Thymus (tissue), 11 donors: ENCODE results near the gene TBL1XR1. TPM values are rescaled to one million over a fixed set of nuclear protein-coding genes. Genes with fewer than 3 reads are reported as not detected.

Experiments
- DNase-seq, 9 donors: peaks; one replicate each; pipeline ENCODE4 v3.0.0-alpha.2; 2013; ENCODE audit warnings: low spot score in 9 of 9, low read depth in 6 of 9, missing footprints in 1 of 9
- H3K27ac ChIP-seq, 2 donors: one replicate each; pipeline ENCODE4 v1.5.1; 2013; ENCODE audit warnings: control low read depth in 1 of 2, low read depth in 1 of 2, low read length in 1 of 2, mild to moderate bottlenecking in 1 of 2, moderate library complexity in 1 of 2
- H3K27me3 ChIP-seq, 2 donors: one replicate each; pipeline ENCODE4 v1.5.1; 2013; ENCODE audit warnings: low read length in 1 of 2; ENCODE audit not compliant: control insufficient read depth in 2 of 2, insufficient read depth in 1 of 2
- H3K36me3 ChIP-seq, 2 donors: one replicate each; pipeline ENCODE4 v1.5.1; 2013; ENCODE audit warnings: low read length in 1 of 2, mild to moderate bottlenecking in 1 of 2, moderate library complexity in 1 of 2; ENCODE audit not compliant: control insufficient read depth in 2 of 2, insufficient read depth in 2 of 2
- H3K4me1 ChIP-seq, 2 donors: one replicate each; pipeline ENCODE4 v1.5.1; 2013; ENCODE audit warnings: low read length in 2 of 2; ENCODE audit not compliant: control insufficient read depth in 2 of 2, insufficient read depth in 2 of 2
- H3K4me3 ChIP-seq, 2 donors: one replicate each; pipeline ENCODE4 v1.5.1; 2013; ENCODE audit warnings: low read length in 2 of 2, control low read depth in 1 of 2, mild to moderate bottlenecking in 1 of 2
- H3K9me3 ChIP-seq, 2 donors: one replicate each; pipeline ENCODE4 v1.5.1; 2013; ENCODE audit warnings: low read length in 1 of 2, mild to moderate bottlenecking in 1 of 2; ENCODE audit not compliant: control insufficient read depth in 2 of 2, insufficient read depth in 1 of 2
- WGBS: extraction: QIAGEN DNeasy Blood & Tissue Kit; methylation state at CpG from one replicate; pipeline ENCODE4 v1.1.7; 2013; 5-methylcytosine and 5-hydroxymethylcytosine counted together
- polyA plus RNA-seq: library from polyadenylated mRNA; stranded (reverse); fragments of 200-250 nt; gene quantifications from one replicate; pipeline ENCODE4 v1.2.3, GENCODE V29; 2013
- total RNA-seq: library from RNA; stranded (reverse); fragments of 120-200 nt; gene quantifications from one replicate; pipeline ENCODE4 v1.2.4, GENCODE V29; 2013
- donor health status: healthy.

The TBL1XR1 gene
- total and polyA plus RNA-seq, 2 donors, result 66.5 to 130 TPM

DNA sequence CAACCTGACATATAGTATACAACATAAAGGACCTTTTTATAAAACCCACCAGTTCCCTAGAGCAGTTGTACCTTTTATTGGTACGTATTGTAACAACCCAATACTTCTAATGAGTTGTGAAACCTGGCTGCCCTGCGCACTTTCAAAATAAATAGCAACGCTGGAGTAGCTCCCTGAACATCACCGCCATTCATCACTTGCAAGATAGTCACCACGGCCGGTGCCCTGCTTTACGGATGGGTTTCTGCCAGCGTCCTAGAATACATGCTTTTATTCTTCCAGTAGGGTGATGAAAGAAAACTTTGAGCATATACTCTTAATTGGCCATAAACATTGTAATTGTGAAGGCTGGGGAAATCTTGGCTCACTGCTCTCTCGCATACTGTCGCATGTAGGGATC is 220.7 kb downstream of the TBL1XR1 start:
- H3K4me1 ChIP-seq, result no peaks in the 10 kb centered on the region
- no peaks in the 10 kb centered on the region for H3K36me3 ChIP-seq
- H3K4me3 ChIP-seq, result no peak overlapping the region
- no peaks in the 10 kb centered on the region for H3K27me3 ChIP-seq
- 97% methylated on average over 10 of the region's 10 CpGs for WGBS
- H3K27ac ChIP-seq, result no peak overlapping the region
- H3K9me3 ChIP-seq, result no peaks in the 10 kb centered on the region
- no peak for DNase-seq

- no peak overlapping the region for H3K4me3 ChIP-seq
- H3K27me3 ChIP-seq, result no peaks in the 10 kb centered on the region
- no peaks in the 10 kb centered on the region for H3K4me1 ChIP-seq
- WGBS, result 73% methylated on average over 4 of the region's 4 CpGs
- no peak overlapping the region for H3K27ac ChIP-seq
- no peak for DNase-seq
- H3K36me3 ChIP-seq, result no peaks in the 10 kb centered on the region
- H3K9me3 ChIP-seq, result no peaks in the 10 kb centered on the region
Measured at GRCh38 chr3:176974279-176974678, 223.0 kb downstream of the TBL1XR1 start.

DNA sequence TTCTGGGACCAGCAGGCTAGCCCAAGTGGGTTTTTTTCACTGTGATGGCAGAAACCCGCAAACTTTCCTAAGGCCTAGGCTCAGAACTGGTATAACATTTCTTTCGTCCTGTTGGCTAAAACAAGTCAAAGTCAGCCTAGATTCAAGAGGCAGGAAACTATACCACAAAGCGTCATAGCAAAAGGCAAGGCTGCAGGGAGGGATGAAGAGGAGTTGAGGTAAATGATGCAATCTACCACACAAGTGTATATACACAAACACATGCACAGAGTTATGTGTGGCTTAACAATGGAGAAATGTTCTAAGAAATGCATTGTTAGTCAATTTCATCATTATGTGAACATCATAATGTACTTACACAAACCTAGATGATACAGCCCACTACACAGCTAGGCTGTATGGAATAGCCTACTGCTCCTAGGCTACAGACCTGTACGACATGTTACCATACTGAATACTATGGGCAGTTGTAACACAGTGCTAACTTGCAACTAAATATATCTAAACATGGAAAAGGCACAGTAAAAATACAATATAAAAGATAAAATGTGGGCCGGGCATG is 225.6 kb downstream of the TBL1XR1 start:
- Histone ChIP-seq H3K9me3 (no peaks in the 10 kb centered on the region), H3K4me1 (no peaks in the 10 kb centered on the region), H3K27ac (no peak overlapping the region), H3K27me3 (no peaks in the 10 kb centered on the region), H3K4me3 (no peak overlapping the region), H3K36me3 (no peaks in the 10 kb centered on the region)
- 95% methylated on average over 5 of the region's 5 CpGs for WGBS
- DNase-seq, result peak in 3 of 9 donors; percentile 3 to 49 (median 8)

GRCh38 chr3:176970770-176971169 is 226.5 kb downstream of the TBL1XR1 start:
- no peaks in the 10 kb centered on the region for H3K9me3 ChIP-seq
- H3K4me1 ChIP-seq, result no peaks in the 10 kb centered on the region
- no peaks in the 10 kb centered on the region for H3K27me3 ChIP-seq
- no peak overlapping the region for H3K4me3 ChIP-seq
- H3K27ac ChIP-seq, result no peak overlapping the region
- H3K36me3 ChIP-seq, result no peaks in the 10 kb centered on the region
- no peak for DNase-seq
- over 99% methylated on average over 3 of the region's 3 CpGs for WGBS

GRCh38 chr3:176969506-176969905 is 227.8 kb downstream of the TBL1XR1 start:
- no peak overlapping the region for H3K4me3 ChIP-seq
- no peaks in the 10 kb centered on the region for H3K36me3 ChIP-seq
- H3K9me3 ChIP-seq, result no peaks in the 10 kb centered on the region
- 80% methylated on average over 1 of the region's 1 CpG for WGBS
- no peaks in the 10 kb centered on the region for H3K4me1 ChIP-seq
- DNase-seq, result no peak
- no peaks in the 10 kb centered on the region for H3K27me3 ChIP-seq
- no peak overlapping the region for H3K27ac ChIP-seq
